Bronchial epithelial cell (primary cell): ENCODE measurements around the gene LRFN2. TPM values are rescaled to one million over a fixed set of nuclear protein-coding genes. Genes with fewer than 3 reads are reported as not detected.

Experiments
- DNase-seq: peaks from one replicate; pipeline ENCODE4 v3.0.0-alpha.2; 2010; ENCODE audit warnings: low read depth
- FAIRE-seq: peaks from 2 replicates; lab custom pipeline; 2011; peaks lifted over from hg19 to GRCh38; lab: Jason Lieb, UNC
- H3K27me3 ChIP-seq: 2 replicates; pipeline ENCODE4 v1.5.1; 2011; ENCODE audit warnings: low read length; ENCODE audit not compliant: control insufficient read depth, insufficient read depth
- H3K36me3 ChIP-seq: 2 replicates; pipeline ENCODE4 v1.5.1; 2011; ENCODE audit warnings: low read length; ENCODE audit not compliant: control insufficient read depth, insufficient read depth
- H3K4me3 ChIP-seq: 2 replicates; pipeline ENCODE4 v1.5.1; 2011; ENCODE audit warnings: mild to moderate bottlenecking, low read depth, low read length, control low read depth
- total RNA-seq: library from RNA; depleted of rRNA; stranded (reverse); fragments of >200 nt; gene quantifications from 2 replicates; pipeline ENCODE4 v1.2.1, GENCODE V29; 2014
- TF ChIP-seq, protein P1 (sequence below): IDR thresholded peaks from 2 replicates; pipeline ENCODE4 v1.5.1; 2011; ENCODE audit warnings: mild to moderate bottlenecking, moderate library complexity, low read length, control low read depth, inconsistent platforms; ENCODE audit not compliant: insufficient read depth, severe bottlenecking

LRFN2 gene
- total RNA-seq, 1 donor from 2014 or later = not detected

DNA sequence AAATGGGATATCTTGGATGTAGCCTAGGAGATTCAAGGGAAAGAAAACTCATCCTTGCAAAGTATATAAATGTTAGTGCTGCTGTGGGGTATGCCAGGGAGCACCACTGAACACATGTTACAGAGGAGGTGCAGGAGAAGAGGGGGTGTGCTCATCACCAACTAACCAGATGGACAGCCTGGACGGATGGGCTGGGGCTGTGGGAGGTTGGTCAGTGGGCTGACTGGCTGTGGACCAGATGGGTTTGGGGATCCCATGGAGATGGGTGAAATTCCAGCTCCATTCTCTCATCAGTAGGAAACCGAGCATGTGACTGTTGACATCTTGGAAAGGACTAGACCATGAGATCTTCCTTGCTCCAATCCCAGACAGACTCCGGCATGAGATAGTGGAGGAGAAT lies 201.0 kb downstream of the LRFN2 start:
- TF ChIP-seq, protein P1, sequence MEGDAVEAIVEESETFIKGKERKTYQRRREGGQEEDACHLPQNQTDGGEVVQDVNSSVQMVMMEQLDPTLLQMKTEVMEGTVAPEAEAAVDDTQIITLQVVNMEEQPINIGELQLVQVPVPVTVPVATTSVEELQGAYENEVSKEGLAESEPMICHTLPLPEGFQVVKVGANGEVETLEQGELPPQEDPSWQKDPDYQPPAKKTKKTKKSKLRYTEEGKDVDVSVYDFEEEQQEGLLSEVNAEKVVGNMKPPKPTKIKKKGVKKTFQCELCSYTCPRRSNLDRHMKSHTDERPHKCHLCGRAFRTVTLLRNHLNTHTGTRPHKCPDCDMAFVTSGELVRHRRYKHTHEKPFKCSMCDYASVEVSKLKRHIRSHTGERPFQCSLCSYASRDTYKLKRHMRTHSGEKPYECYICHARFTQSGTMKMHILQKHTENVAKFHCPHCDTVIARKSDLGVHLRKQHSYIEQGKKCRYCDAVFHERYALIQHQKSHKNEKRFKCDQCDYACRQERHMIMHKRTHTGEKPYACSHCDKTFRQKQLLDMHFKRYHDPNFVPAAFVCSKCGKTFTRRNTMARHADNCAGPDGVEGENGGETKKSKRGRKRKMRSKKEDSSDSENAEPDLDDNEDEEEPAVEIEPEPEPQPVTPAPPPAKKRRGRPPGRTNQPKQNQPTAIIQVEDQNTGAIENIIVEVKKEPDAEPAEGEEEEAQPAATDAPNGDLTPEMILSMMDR = no peak
- no peaks in the 10 kb centered on the region for H3K36me3 ChIP-seq
- no peak for FAIRE-seq
- peaks cover 5% of the 10 kb centered on the region for H3K27me3 ChIP-seq
- DNase-seq = no peak
- H3K4me3 ChIP-seq = no peak overlapping the region

DNA sequence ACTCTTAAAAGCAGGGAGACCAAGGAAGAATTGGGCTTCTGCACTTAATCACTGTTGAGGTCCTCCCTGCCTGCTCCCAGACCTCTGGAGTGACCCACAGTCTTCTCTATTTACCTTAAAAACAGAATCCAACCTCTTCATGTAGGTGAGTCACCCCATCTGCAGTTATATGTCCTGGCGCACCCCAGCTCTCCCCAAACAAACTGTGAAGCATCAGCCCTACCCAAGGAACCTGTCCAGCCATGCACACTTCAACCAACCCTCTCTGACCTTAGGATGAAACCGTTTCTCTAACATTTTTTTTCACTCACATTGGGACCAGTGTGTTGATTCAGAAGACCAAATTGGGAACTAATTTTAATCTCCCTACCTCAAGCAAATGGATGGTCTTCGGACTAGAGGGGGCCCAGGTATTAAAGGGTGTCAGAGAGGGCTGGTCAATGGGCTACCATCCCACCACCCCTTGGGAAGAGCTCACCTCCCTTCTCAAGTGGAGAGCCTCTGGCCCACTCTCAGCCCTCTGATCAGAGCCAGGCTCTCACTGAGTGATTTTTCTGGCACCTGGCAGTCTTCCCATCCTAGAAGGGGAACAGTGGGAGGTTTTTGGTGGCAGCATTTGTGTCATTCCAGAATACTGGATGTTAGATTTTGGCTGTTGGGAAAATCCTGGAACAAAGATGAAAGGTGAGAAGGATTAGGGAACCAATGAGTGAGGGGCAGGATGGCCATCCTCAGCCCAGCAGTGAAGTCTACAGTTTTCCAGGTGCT lies 203.6 kb downstream of the LRFN2 start:
- Histone ChIP-seq H3K4me3 (no peak overlapping the region), H3K36me3 (no peaks in the 10 kb centered on the region), H3K27me3 (peaks cover 1% of the 10 kb centered on the region)
- DNase-seq (peak; percentile 78), FAIRE-seq (peak; percentile 93)
- TF ChIP-seq, protein P1 = no peak

DNA sequence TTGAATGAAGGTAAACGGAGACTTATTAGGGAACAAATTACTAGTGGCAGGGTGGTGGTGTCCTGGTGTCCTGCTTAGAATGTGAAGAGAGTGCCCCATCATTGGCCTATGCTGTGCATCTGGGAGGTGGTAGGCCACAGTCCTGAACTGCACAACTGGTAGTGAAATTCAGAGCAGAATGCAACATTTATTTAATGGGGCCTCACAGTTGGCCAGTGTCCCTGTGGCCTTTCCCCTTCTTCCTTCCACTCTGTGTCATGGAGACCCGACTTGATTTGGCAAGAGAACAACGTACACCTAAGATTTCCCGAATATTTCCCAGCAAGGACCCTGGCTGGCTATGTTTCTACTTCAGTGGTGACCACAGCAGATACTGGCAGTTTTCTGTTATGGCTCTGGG lies 206.9 kb downstream of the LRFN2 start:
- H3K4me3 ChIP-seq = no peak overlapping the region
- FAIRE-seq (peak; percentile 58), DNase-seq (no peak)
- no peaks in the 10 kb centered on the region for H3K27me3 ChIP-seq
- TF ChIP-seq, protein P1 = no peak
- H3K36me3 ChIP-seq = no peaks in the 10 kb centered on the region

DNA sequence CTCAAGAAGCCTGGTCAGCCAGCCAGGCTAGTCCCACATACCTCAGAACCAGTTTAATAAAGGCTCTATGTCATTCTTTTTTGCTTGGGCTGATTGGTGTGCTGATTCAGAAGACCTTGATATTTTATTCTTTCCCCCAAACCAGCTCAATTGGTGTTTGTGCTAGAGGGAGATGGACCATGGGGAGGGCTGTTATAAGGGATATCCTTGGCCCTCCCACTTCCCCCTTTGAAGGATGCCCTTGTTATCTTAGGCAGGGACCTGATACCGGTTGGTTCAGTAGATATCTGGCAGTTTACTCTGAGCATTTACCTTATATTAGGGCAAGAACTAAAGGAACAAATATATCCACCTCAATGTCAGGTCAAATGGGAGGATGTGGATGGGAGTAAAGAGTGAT lies 207.4 kb downstream of the LRFN2 start:
- TF ChIP-seq, protein P1 = no peak
- DNase-seq (no peak), FAIRE-seq (no peak)
- Histone ChIP-seq H3K27me3 (no peaks in the 10 kb centered on the region), H3K4me3 (no peak overlapping the region), H3K36me3 (no peaks in the 10 kb centered on the region)

DNA sequence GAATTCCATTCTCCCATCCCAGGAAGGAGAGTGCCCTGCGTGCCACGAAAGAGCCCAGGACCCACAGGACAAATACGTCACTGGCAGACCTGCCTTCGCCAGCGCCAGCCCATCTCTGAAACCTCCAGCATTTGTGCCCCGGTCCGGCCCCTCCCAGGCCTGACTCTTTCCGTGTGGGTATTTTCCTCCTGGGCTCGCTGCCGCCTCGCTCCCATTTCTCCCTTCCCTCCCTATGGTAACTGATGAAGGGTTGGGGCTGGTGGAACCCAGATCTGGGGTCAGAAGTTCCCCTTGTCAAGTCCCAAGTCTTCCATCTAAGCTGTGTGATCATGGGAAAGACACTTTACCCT lies 208.5 kb downstream of the LRFN2 start:
- TF ChIP-seq, protein P1 = no peak
- H3K36me3 ChIP-seq = no peaks in the 10 kb centered on the region
- H3K4me3 ChIP-seq = no peak overlapping the region
- H3K27me3 ChIP-seq = no peaks in the 10 kb centered on the region
- no peak for FAIRE-seq
- no peak for DNase-seq
